CD4-positive, alpha-beta T cell treated with Interleukin-6 for 4 hours (primary cell): Measurements from ENCODE around the gene UMPS.
"Not testable (repeated sequence)": the region's sequence is repeated elsewhere in the genome, so short reads cannot be mapped to it uniquely, and the experiment has no call there.

ENCODE experiments used
- DNase-seq: peaks from one replicate; pipeline ENCODE4 v3.0.0-alpha.2; 2020; ENCODE audit warnings: mixed read lengths

The UMPS gene

GRCh38 chr3:124707656-124708062 lies 22.6 kb upstream of the UMPS start:
- DNase-seq, result no peak

- DNase-seq, result no peak
These were observed 15.9 kb upstream of the UMPS start for GRCh38 chr3:124714223-124714853.

GRCh38 chr3:124722589-124722988 lies 7.7 kb upstream of the UMPS start:
- no peak for DNase-seq

- no peak for DNase-seq
These were observed 667 bp downstream of the UMPS start for GRCh38 chr3:124730941-124731297.

- DNase-seq, result no peak
These were observed 1.5 kb downstream of the UMPS start for GRCh38 chr3:124731760-124732159.

- no peak for DNase-seq
These were observed 10.8 kb downstream of the UMPS start for GRCh38 chr3:124741027-124741426.

- no peak for DNase-seq
These were observed 15.5 kb downstream of the UMPS start for GRCh38 chr3:124745756-124746155.

- DNase-seq, result no peak
These were observed 17.1 kb downstream of the UMPS start for GRCh38 chr3:124747111-124747981.

GRCh38 chr3:124748560-124749198 lies 18.4 kb downstream of the UMPS start:
- no peak for DNase-seq

GRCh38 chr3:124749877-124750276 lies 19.6 kb downstream of the UMPS start:
- not testable (repeated sequence) for DNase-seq

GRCh38 chr3:124751501-124751900 lies 21.2 kb downstream of the UMPS start:
- DNase-seq, result no peak

- DNase-seq, result no peak
These were observed 21.8 kb downstream of the UMPS start for GRCh38 chr3:124752051-124752450.

- DNase-seq, result not testable (repeated sequence)
These were observed 27.7 kb downstream of the UMPS start for GRCh38 chr3:124757926-124758325.

GRCh38 chr3:124758851-124759635 lies 28.8 kb downstream of the UMPS start:
- no peak for DNase-seq

GRCh38 chr3:124759666-124760401 lies 29.6 kb downstream of the UMPS start:
- no peak for DNase-seq

GRCh38 chr3:124760601-124761000 lies 30.3 kb downstream of the UMPS start:
- DNase-seq, result no peak

GRCh38 chr3:124761250-124761796 lies 31.1 kb downstream of the UMPS start:
- peak; percentile 82 for DNase-seq

GRCh38 chr3:124761935-124762660 lies 31.8 kb downstream of the UMPS start:
- DNase-seq, result no peak

GRCh38 chr3:124762661-124763011 lies 32.4 kb downstream of the UMPS start:
- DNase-seq, result no peak

- DNase-seq, result no peak
These were observed 33.0 kb downstream of the UMPS start for GRCh38 chr3:124763206-124763605.

GRCh38 chr3:124763644-124764358 lies 33.5 kb downstream of the UMPS start:
- no peak for DNase-seq
